HT-29 (cell line): ENCODE results near the gene SENP2. TPM values are rescaled to one million over a fixed set of nuclear protein-coding genes. Genes with fewer than 3 reads are reported as not detected.
"Not testable (repeated sequence)": the region's sequence is repeated elsewhere in the genome, so short reads cannot be mapped to it uniquely, and the experiment has no call there.

Experiments
- DNase-seq: peaks from one replicate; pipeline ENCODE4 v3.0.0-alpha.2; 2015; ENCODE audit warnings: low spot score
- total RNA-seq: library from RNA; depleted of rRNA; stranded (reverse); fragments of >200 nt; shearing (Covaris generic); gene quantifications from 2 replicates; pipeline ENCODE4 v1.2.3, GENCODE V29; 2014; rRNA removed

SENP2 gene
- total RNA-seq, result 9.3 and 13.2 TPM in 2 replicates

- peak; percentile 100 for DNase-seq
Observed at GRCh38 chr3:185585859-185586685, at the start of gene SENP2. TSS of gene SENP2 (plus strand) at chr3:185586295. CDS start at chr3:185586414, 119 bp downstream.

- peak; percentile 93 for DNase-seq
Observed at GRCh38 chr3:185537369-185537970, 48.6 kb upstream of the SENP2 start.

GRCh38 chr3:185539934-185540333, 46.2 kb upstream of the SENP2 start:
- DNase-seq, result no peak

GRCh38 chr3:185540695-185541094, 45.4 kb upstream of the SENP2 start:
- no peak for DNase-seq

- peak; percentile 85 for DNase-seq
Observed at GRCh38 chr3:185549122-185549521, 37.0 kb upstream of the SENP2 start.

- DNase-seq, result peak; percentile 14
Observed at GRCh38 chr3:185549651-185550111, 36.4 kb upstream of the SENP2 start.

GRCh38 chr3:185552358-185552877, 33.7 kb upstream of the SENP2 start, which contains the start of gene LIPH:
TSS of gene LIPH (minus strand) at chr3:185552588. CDS start at chr3:185552471, 117 bp downstream.
- peak; percentile 90 for DNase-seq

GRCh38 chr3:185555101-185555501, 31.0 kb upstream of the SENP2 start:
- DNase-seq, result peak; percentile 27

GRCh38 chr3:185555860-185556347, 30.2 kb upstream of the SENP2 start:
- no peak for DNase-seq

- DNase-seq, result not testable (repeated sequence)
Observed at GRCh38 chr3:185556640-185557039, 29.5 kb upstream of the SENP2 start.

GRCh38 chr3:185558395-185558794, 27.7 kb upstream of the SENP2 start:
- peak; percentile 97 for DNase-seq

GRCh38 chr3:185559706-185560090, 26.4 kb upstream of the SENP2 start:
- no peak for DNase-seq

- no peak for DNase-seq
Observed at GRCh38 chr3:185560676-185561075, 25.4 kb upstream of the SENP2 start.

GRCh38 chr3:185561374-185561943, 24.6 kb upstream of the SENP2 start:
- no peak for DNase-seq

- DNase-seq, result no peak
Observed at GRCh38 chr3:185561958-185562357, 24.1 kb upstream of the SENP2 start.

- no peak for DNase-seq
Observed at GRCh38 chr3:185572183-185572582, 13.9 kb upstream of the SENP2 start.

GRCh38 chr3:185575108-185575869, 10.8 kb upstream of the SENP2 start:
- DNase-seq, result peak; percentile 95

GRCh38 chr3:185582236-185582635, 3.9 kb upstream of the SENP2 start:
- no peak for DNase-seq

GRCh38 chr3:185582871-185583270, 3.2 kb upstream of the SENP2 start:
- no peak for DNase-seq

- DNase-seq, result peak; percentile 26
Observed at GRCh38 chr3:185583925-185584324, 2.2 kb upstream of the SENP2 start.

- DNase-seq, result no peak
Observed at GRCh38 chr3:185584686-185585085, 1.4 kb upstream of the SENP2 start.
